ENCODE results near the gene KIR2DL3.
"Not testable (repeated sequence)": the region's sequence is repeated elsewhere in the genome, so short reads cannot be mapped to it uniquely, and the experiment has no call there.

KIR2DL3 gene

GRCh38 chr19:54741950-54742349 is 3.6 kb downstream of the KIR2DL3 start:
- DNase-seq (ENCODE audit: low read depth in 2 of 2) = not testable (repeated sequence)

DNA sequence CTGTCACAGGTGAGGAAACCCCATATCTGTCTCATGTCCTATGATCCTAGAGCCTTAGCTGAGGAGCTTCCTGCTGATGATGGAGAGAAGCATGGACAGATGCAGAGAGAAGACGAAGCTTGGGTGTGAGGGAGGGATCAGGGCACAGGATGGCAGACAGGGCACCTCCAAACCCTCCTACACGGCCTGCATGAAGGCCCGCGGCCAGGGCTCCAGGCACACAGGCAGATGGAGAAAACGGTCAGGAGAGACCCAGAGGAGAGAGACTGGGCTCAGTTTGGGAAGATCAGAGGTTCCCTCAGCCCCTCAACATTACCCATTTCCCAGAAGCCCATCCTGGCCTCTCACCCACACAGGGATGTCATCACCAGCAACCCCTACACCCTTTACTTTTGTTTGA is 5.8 kb downstream of the KIR2DL3 start:
- not testable (repeated sequence) for DNase-seq (ENCODE audit: low read depth in 2 of 2)

DNA sequence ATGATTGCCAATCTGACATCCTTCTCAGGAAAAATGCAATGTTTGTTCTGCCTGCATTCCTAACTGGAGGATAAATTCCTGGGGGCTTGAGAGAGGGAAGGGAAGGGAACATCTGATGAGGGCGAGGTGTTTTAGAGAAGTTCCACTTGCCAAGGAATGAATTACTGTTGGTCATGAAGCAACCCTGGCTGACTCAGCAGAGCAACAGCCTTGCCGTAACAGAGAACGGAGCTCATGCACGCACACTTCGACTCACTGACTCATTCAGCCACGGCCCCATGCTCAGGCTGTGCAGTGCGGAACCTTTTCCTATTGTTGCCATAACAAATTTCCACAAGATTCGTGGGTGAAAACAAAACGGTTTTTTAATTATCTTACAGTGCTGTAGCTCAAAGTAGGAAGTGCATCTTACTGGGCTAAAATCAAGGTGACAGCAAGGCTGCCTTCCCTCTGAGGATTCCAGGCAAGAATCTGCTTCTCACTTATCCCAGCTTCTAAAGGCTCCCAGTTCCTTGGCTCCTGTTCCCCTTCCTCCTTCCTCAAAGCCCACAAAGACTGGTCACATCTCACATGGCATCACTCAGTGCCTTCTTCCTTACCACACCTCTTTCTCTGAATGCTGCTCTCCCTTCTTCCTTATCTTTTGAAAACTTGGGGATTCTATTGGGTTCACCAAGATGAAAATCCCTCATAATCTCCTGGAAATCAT is 9.5 kb downstream of the KIR2DL3 start:
- not testable (repeated sequence) for DNase-seq (ENCODE audit: low read depth in 2 of 2)

DNA sequence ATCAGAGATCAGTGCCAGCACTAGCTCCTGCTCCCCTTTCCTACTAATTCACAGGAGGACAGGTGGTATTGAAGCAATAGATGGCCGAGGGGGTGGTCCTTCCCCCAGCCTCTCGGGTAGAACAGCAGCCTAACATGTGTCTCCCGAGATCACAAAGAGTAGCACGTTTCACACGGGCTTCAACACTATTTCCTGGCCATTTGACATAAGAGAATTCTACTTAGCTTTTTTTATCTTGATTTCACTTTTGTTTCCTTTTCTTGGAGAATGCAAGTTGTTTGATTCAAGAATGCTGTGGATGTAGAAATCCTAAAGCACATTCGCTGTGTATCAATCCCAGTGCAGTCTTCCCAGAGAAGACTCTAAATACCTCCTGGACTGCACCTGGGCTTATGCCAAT is 12.0 kb downstream of the KIR2DL3 start:
- not testable (repeated sequence) for DNase-seq (ENCODE audit: low read depth in 2 of 2)

DNA sequence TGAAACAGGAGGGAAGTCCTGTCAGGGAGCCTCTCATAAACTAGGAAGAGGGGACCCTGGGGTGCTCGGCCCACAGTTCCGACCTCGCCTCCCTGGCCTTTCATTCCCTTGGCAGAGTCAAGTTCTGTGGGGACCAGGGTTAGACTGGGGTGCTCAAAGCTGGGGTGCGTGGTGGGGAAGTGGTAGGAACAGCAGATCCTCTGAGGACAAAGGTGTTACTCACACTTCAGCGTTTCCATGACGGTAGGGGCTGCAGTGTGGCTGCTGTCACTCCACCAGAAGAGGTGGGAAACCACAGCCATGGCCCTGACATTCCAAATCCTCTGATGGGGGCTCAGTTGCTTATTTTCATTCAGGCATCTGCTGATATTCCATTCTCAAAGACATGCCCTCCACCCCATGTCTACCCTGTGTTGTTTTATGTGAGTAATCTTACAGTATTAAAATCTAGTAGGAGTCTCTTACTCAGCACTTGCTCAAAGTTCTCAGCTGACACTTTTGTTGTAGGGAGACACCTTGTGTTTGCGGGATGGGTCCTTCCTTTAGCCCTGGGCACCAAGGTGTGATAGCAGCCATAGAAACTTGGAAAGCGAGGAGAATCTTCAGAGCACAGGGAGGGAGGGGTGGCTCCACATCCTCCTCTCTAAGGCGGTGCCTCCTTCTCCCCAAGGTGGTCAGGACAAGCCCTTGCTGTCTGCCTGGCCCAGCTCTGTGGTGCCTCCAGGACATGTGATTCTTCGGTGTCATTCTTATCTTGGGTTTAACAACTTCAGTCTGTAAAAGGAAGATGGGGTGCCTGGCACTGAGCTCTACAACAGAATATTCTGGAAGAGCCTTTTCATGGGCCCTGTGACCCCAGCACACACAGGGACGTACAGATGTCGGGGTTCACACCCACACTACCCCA is 18.1 kb downstream of the KIR2DL3 start:
- not testable (repeated sequence) for DNase-seq (ENCODE audit: low read depth in 2 of 2)

DNA sequence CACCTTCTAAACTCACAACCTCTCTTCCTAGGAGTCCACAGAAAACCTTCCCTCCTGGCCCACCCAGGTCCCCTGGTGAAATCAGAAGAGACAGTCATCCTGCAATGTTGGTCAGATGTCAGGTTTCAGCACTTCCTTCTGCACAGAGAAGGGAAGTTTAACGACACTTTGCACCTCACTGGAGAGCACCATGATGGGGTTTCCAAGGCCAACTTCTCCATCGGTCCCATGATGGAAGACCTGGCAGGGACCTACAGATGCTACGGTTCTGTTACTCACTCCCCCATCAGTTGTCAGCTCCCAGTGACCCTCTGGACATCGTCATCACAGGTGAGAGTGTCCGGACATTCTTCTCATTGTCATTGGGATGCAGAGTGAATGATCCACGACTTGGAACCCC is 20.3 kb downstream of the KIR2DL3 start:
- DNase-seq (ENCODE audit: low read depth in 2 of 2) = not testable (repeated sequence)

DNA sequence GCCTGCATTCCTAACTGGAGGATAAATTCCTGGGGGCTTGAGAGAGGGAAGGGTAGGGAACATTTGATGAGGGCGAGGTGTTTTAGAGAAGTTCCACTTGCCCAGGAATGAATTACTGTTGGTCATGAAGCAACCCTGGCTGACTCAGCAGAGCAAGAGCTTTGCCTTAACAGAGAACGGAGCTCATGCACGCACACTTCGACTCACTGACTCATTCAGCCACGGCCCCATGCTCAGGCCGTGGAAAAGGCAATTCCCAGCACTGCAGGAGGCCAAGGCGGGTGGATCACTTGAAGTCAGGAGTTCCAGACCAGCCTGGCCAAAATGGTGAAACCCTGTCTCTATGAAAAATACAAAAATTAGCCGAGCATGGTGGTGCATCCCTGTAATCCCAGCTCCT is 25.9 kb downstream of the KIR2DL3 start:
- DNase-seq (ENCODE audit: low read depth in 2 of 2) = not testable (repeated sequence)

GRCh38 chr19:54766464-54766863 is 28.2 kb downstream of the KIR2DL3 start:
- not testable (repeated sequence) for DNase-seq (ENCODE audit: low read depth in 2 of 2)

DNA sequence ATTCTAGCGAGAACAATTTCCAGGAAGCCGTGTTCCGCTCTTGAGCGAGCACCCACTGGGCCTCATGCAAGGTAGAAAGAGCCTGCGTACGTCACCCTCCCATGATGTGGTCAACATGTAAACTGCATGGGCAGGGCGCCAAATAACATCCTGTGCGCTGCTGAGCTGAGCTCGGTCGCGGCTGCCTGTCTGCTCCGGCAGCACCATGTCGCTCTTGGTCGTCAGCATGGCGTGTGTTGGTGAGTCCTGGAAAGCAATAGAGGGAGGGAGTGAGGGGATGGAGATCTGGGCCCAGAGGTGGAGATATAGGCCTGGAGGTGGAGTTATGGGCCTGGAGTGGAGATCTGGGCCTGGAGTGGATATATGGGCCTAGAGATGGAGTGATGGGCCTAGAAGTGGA is 31.3 kb downstream of the KIR2DL3 start, which contains the start of gene KIR2DL1:
TSS of gene KIR2DL1 (plus strand) at position 148 of the 400 bp plus-strand sequence. CDS start at position 206, 58 bp downstream.
- not testable (repeated sequence) for DNase-seq (ENCODE audit: low read depth in 2 of 2)

DNA sequence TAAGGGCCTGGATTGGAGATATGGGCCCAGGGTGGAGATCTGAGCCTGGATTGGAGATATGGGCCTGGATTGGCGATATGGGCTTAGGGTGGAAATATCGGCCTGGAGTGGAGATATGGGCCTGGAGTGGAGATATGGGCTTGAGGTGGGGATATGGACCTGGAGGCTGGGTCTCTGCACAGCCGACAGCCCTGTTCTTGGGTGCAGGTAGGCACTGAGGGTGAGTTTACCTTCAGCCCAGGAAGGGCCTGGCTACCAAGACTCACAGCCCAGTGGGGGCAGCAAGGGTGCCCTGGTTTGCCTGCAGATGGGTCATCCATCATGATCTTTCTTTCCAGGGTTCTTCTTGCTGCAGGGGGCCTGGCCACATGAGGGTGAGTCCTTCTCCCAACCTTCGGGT is 32.2 kb downstream of the KIR2DL3 start:
- DNase-seq (ENCODE audit: low read depth in 2 of 2) = not testable (repeated sequence)

DNA sequence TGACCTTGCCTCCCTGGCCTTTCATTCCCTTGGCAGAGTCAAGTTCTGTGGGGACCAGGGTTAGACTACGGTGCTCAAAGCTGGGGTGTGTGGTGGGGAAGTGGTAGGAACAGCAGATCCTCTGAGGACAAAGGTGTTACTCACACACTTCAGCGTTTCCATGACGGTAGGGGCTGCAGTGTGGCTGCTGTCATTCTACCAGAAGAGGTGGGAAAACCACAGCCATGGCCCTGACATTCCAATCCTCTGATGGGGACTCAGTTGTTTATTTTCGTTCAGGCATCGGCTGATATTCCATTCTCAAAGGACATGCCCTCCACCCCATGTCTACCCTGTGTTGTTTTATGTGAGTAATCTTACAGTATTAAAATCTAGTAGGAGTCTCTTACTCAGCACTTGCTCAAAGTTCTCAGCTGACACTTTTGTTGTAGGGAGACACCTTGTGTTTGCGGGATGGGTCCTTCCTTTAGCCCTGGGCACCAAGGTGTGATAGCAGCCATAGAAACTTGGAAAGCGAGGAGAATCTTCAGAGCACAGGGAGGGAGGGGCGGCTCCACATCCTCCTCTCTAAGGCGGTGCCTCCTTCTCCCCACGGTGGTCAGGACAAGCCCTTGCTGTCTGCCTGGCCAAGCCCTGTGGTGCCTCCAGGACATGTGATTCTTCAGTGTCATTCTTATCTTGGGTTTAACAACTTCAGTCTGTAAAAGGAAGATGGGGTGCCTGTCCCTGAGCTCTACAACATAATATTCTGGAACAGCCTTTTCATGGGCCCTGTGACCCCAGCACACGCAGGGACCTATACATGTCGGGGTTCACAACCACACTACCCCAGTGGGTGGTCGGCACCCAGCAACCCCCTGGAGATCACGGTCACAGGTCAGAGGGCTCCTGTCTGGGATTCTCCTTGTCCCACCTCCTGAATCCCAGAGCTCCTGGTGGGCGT is 33.0 kb downstream of the KIR2DL3 start:
- not testable (repeated sequence) for DNase-seq (ENCODE audit: low read depth in 2 of 2)

- DNase-seq (ENCODE audit: low read depth in 2 of 2) = not testable (repeated sequence)
Observed at GRCh38 chr19:54772666-54773065, 34.4 kb downstream of the KIR2DL3 start.

- DNase-seq (ENCODE audit: low read depth in 2 of 2) = not testable (repeated sequence)
Observed at GRCh38 chr19:54775095-54775815, 36.9 kb downstream of the KIR2DL3 start.

- DNase-seq (ENCODE audit: low read depth in 2 of 2) = not testable (repeated sequence)
Observed at GRCh38 chr19:54775830-54776229, 37.5 kb downstream of the KIR2DL3 start.

- not testable (repeated sequence) for DNase-seq (ENCODE audit: low read depth in 2 of 2)
Observed at GRCh38 chr19:54777851-54778250, 39.5 kb downstream of the KIR2DL3 start.

- DNase-seq (ENCODE audit: low read depth in 2 of 2) = not testable (repeated sequence)
Observed at GRCh38 chr19:54778896-54779295, 40.6 kb downstream of the KIR2DL3 start.

- not testable (repeated sequence) for DNase-seq (ENCODE audit: low read depth in 2 of 2)
Observed at GRCh38 chr19:54782916-54783315, 44.6 kb downstream of the KIR2DL3 start.

DNA sequence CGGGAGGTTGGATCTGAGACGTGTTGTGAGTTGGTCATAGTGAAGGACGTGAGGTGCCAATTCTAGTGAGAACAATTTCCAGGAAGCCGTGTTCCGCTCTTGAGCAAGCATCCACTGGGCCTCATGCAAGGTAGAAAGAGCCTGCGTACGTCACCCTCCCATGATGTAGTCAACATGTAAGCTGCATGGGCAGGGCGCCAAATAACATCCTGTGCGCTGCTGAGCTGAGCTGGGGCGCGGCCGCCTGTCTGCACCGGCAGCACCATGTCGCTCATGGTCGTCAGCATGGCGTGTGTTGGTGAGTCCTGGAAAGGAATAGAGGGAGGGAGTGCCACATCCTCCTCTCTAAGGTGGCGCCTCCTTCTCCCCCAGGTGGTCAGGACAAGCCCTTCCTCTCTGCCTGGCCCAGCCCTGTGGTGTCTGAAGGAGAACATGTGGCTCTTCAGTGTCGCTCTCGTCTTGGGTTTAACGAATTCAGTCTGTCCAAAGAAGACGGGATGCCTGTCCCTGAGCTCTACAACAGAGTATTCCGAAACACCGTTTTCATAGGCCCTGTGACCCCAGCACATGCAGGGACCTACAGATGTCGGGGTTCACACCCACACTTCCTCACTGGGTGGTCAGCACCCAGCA is 47.9 kb downstream of the KIR2DL3 start:
- not testable (repeated sequence) for DNase-seq (ENCODE audit: low read depth in 2 of 2)

DNA sequence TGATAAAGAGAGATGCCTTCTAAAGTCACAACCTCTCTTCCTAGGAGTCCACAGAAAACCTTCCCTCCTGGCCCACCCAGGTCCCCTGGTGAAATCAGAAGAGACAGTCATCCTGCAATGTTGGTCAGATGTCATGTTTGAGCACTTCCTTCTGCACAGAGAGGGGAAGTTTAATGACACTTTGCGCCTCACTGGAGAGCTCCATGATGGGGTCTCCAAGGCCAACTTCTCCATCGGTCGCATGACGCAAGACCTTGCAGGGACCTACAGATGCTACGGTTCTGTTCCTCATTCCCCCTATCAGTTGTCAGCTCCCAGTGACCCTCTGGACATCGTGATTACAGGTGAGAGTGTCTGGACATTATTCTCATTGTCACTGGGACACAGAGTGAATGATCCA is 49.8 kb downstream of the KIR2DL3 start:
- DNase-seq (ENCODE audit: low read depth in 2 of 2) = not testable (repeated sequence)

DNA sequence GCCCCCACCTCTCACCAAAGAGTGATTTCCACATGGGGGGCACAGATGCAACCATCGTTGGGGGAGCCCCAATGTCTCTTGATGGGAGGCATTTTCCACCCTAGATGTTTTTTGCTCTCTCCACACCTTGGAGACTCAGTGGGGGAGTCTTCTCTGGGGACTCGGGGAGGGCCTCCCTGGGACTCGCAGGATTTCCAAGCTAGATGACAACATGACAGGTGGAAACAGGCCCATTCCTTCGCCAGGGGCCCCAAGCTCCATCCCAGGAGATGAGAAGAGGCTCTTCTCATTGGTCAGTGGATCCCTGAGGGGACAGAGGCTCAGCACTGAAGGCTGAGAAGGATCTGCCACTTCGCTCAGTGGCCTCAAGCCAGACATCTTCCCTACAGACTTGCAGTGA is 52.4 kb downstream of the KIR2DL3 start:
- DNase-seq (ENCODE audit: low read depth in 2 of 2) = no peak

Measured in stimulated activated CD4-positive, alpha-beta T cell treated with anti-CD3 and anti-CD28 coated beads, Interleukin-12 subunit alpha, Interleukin-12 subunit beta, amount 100 ng/mL, for 24 hours (primary cell).